ENCODE results near the gene ZBTB7C. TPM values are rescaled to one million over a fixed set of nuclear protein-coding genes. Genes with fewer than 3 reads are reported as not detected.

The ZBTB7C gene
- total and polyA plus RNA-seq, 2 donors (not counting 1 experiment from before 2014, with no cell fraction given), result not detected

GRCh38 chr18:48164701-48165100 lies 244.5 kb downstream of the ZBTB7C start:
- no peak overlapping the region for H3K27ac Mint-ChIP-seq
- H3K4me2 ChIP-seq (replicated peaks; ENCODE audit: low read depth, low read length, poor library complexity, severe bottlenecking), result no peak overlapping the region
- peaks cover 44% of the 10 kb centered on the region for H3K27me3 Mint-ChIP-seq
- H3K4me3 Mint-ChIP-seq, result no peak overlapping the region
- no peak overlapping the region for H3K9ac ChIP-seq (ENCODE audit: low read length)
- peaks cover 10 to 11% of the 10 kb centered on the region in 2 donors for H3K4me1 ChIP-seq (ENCODE audit: control insufficient read depth in 2 of 2, insufficient read depth in 2 of 2, low read length in 2 of 2)
- DNase-seq (no peak), ATAC-seq (ENCODE audit: low read depth) (no peak)
- H3K79me2 ChIP-seq (ENCODE audit: control insufficient read depth, insufficient read depth, low read length), result no peaks in the 10 kb centered on the region
- no peaks in the 10 kb centered on the region for H3K36me3 ChIP-seq (replicated peaks in 1 of 2; ENCODE audit: control extremely low read depth in 1 of 2, control insufficient read depth in 1 of 2, extremely low read depth in 1 of 2, insufficient read depth in 2 of 2, low read length in 1 of 2)
- peaks cover 0 to 6% (median 0%) of the 10 kb centered on the region in 3 donors for H3K9me3 ChIP-seq (ENCODE audit: control extremely low read depth in 1 of 3, control insufficient read depth in 2 of 3, insufficient read depth in 1 of 3, low read length in 2 of 3)
- ChIA-PET POLR2A (no interaction called here), CTCF (no interaction called here)
- peaks cover 9% of the 10 kb centered on the region for H3K4me1 Mint-ChIP-seq
- no CpG with 5 or more reads among the region's 1 CpG for WGBS (ENCODE audit: insufficient coverage)
- no peak overlapping the region for H3K4me3 ChIP-seq (ENCODE audit: control extremely low read depth in 1 of 5, extremely low read depth in 1 of 5, insufficient read depth in 1 of 5, low read depth in 2 of 5, low read length in 4 of 5)
- no peaks in the 10 kb centered on the region for H3K9me3 Mint-ChIP-seq (ENCODE audit: insufficient read depth)
- TF ChIP-seq CTCF (IDR thresholded peaks at IDR 0.05) (no peak), EZH2 (IDR thresholded peaks at IDR 0.05; ENCODE audit: borderline replicate concordance, insufficient read depth, low read depth, low read length, poor library complexity, severe bottlenecking) (no peak)
- H2AFZ ChIP-seq (ENCODE audit: insufficient read depth, low read depth, low read length, poor library complexity, severe bottlenecking), result no peak overlapping the region
- H4K20me1 ChIP-seq (ENCODE audit: control insufficient read depth, insufficient read depth, low read length, poor library complexity, severe bottlenecking), result no peaks in the 10 kb centered on the region
- peaks cover 0 to 32% (median 7%) of the 10 kb centered on the region in 4 experiments for H3K27me3 ChIP-seq (replicated peaks in 1 of 4; ENCODE audit: control extremely low read depth in 1 of 4, control insufficient read depth in 3 of 4, insufficient read depth in 4 of 4, low read length in 3 of 4)
- intact Hi-C loops (cut with micrococcal nuclease), result no loop called here
- no peak overlapping the region for H3K27ac ChIP-seq (ENCODE audit: low read length in 2 of 2)

- peaks cover 44% of the 10 kb centered on the region for H3K27me3 Mint-ChIP-seq
- ATAC-seq (ENCODE audit: low read depth), result no peak
- H3K4me3 Mint-ChIP-seq, result no peak overlapping the region
Observed at GRCh38 chr18:48164116-48164515, 245.1 kb downstream of the ZBTB7C start.

More at GRCh38 chr18:48164116-48164515, 245.1 kb downstream of the ZBTB7C start:
- POLR2A ChIA-PET, result no interaction called here
- H3K4me3 ChIP-seq (ENCODE audit: control extremely low read depth in 1 of 5, extremely low read depth in 1 of 5, insufficient read depth in 1 of 5, low read depth in 2 of 5, low read length in 4 of 5), result no peak overlapping the region
- no peak overlapping the region for H3K4me2 ChIP-seq (replicated peaks; ENCODE audit: low read depth, low read length, poor library complexity, severe bottlenecking)
- H3K36me3 ChIP-seq (replicated peaks in 1 of 2; ENCODE audit: control extremely low read depth in 1 of 2, control insufficient read depth in 1 of 2, extremely low read depth in 1 of 2, insufficient read depth in 2 of 2, low read length in 1 of 2), result no peaks in the 10 kb centered on the region
- intact Hi-C loops (cut with micrococcal nuclease), result no loop called here
- peaks cover 0 to 6% (median 0%) of the 10 kb centered on the region in 3 donors for H3K9me3 ChIP-seq (ENCODE audit: control extremely low read depth in 1 of 3, control insufficient read depth in 2 of 3, insufficient read depth in 1 of 3, low read length in 2 of 3)
- Mint-ChIP-seq H3K9me3 (ENCODE audit: insufficient read depth) (no peaks in the 10 kb centered on the region), H3K27ac (no peak overlapping the region), H3K4me1 (peaks cover 9% of the 10 kb centered on the region)
- H3K27me3 ChIP-seq (replicated peaks in 1 of 4; ENCODE audit: control extremely low read depth in 1 of 4, control insufficient read depth in 3 of 4, insufficient read depth in 4 of 4, low read length in 3 of 4), result peaks cover 0 to 30% (median 8%) of the 10 kb centered on the region in 4 experiments
- no peaks in the 10 kb centered on the region for H4K20me1 ChIP-seq (ENCODE audit: control insufficient read depth, insufficient read depth, low read length, poor library complexity, severe bottlenecking)
- H3K27ac ChIP-seq (ENCODE audit: low read length in 2 of 2), result no peak overlapping the region
- no peak for DNase-seq
- CTCF ChIA-PET, result no interaction called here
- WGBS (ENCODE audit: insufficient coverage), result 91% methylated on average over 4 of the region's 4 CpGs
- peaks cover 10 to 11% of the 10 kb centered on the region in 2 donors for H3K4me1 ChIP-seq (ENCODE audit: control insufficient read depth in 2 of 2, insufficient read depth in 2 of 2, low read length in 2 of 2)
- TF ChIP-seq EZH2 (IDR thresholded peaks at IDR 0.05; ENCODE audit: borderline replicate concordance, insufficient read depth, low read depth, low read length, poor library complexity, severe bottlenecking) (no peak), CTCF (IDR thresholded peaks at IDR 0.05) (no peak)
- no peak overlapping the region for H3K9ac ChIP-seq (ENCODE audit: low read length)
- no peaks in the 10 kb centered on the region for H3K79me2 ChIP-seq (ENCODE audit: control insufficient read depth, insufficient read depth, low read length)
- H2AFZ ChIP-seq (ENCODE audit: insufficient read depth, low read depth, low read length, poor library complexity, severe bottlenecking), result no peak overlapping the region

Measured in B cell (primary cell).